HL-60 (cell line): ENCODE results near the gene ZSWIM3.

Source experiments
- DNase-seq, 2 experiments: peaks; one replicate each; pipeline ENCODE4 v3.0.0-alpha.2; 2010 to 2020; ENCODE audit warnings: low read depth in 1 of 2, low spot score in 1 of 2
- H3K27ac ChIP-seq: fragments of 250-450 bp; sonication (Bioruptor Pico); replicated peaks from 2 replicates; pipeline ENCODE4 v1.5.1; 2020; ENCODE audit warnings: mild to moderate bottlenecking, moderate library complexity
- H3K27me3 ChIP-seq: fragments of 250-450 bp; sonication (Bioruptor Pico); 2 replicates; pipeline ENCODE4 v1.5.1; 2021; ENCODE audit warnings: mild to moderate bottlenecking, moderate library complexity; ENCODE audit not compliant: insufficient read depth, poor library complexity, severe bottlenecking
- H3K4me3 ChIP-seq: replicated peaks from 2 replicates; pipeline ENCODE4 v1.5.1; 2011; ENCODE audit warnings: mild to moderate bottlenecking, control low read depth, low read length; ENCODE audit not compliant: insufficient read depth
- GABPA ChIP-seq: IDR thresholded peaks from 2 replicates; pipeline ENCODE4 v1.6.1; 2012; ENCODE audit warnings: low read depth
- POLR2AphosphoS5 ChIP-seq: IDR thresholded peaks from 2 replicates; pipeline ENCODE4 v1.6.1; 2012; ENCODE audit warnings: low read depth
- REST ChIP-seq: IDR thresholded peaks from 2 replicates; pipeline ENCODE4 v1.6.1; 2012; ENCODE audit warnings: low read depth; ENCODE audit not compliant: insufficient replicate concordance
- SPI1 ChIP-seq: IDR thresholded peaks from 2 replicates; pipeline ENCODE4 v1.6.1; 2012; ENCODE audit warnings: low read depth, mild to moderate bottlenecking, borderline replicate concordance
- TF ChIP-seq, protein P1 (sequence below): IDR thresholded peaks from one replicate; pipeline ENCODE4 v1.5.1; 2011; ENCODE audit warnings: low read length, control low read depth, inconsistent platforms; ENCODE audit not compliant: insufficient read depth

Gene ZSWIM3

DNA sequence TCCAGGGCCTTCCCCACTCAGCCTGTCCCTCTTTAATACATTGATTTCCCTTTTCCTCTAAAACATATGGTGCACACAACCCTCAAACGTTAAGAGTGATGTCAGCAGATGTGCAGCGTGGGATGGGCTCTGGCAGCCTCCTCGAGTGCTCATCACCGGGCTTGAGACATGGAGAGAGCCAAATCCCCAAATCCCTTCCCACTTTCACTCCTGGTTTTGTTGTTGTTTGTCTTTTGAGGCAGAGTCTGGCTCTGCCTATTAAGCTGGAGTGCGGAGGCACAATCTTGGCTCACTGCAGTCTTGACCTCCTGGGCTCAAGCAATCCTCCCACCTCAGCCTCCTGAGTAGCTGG is 60.4 kb downstream of the ZSWIM3 start:
- Histone ChIP-seq H3K27me3 (no peaks in the 10 kb centered on the region), H3K4me3 (no peak overlapping the region), H3K27ac (no peak overlapping the region)
- TF ChIP-seq SPI1 (no peak), REST (no peak), POLR2AphosphoS5 (no peak)
- TF ChIP-seq, protein P1, sequence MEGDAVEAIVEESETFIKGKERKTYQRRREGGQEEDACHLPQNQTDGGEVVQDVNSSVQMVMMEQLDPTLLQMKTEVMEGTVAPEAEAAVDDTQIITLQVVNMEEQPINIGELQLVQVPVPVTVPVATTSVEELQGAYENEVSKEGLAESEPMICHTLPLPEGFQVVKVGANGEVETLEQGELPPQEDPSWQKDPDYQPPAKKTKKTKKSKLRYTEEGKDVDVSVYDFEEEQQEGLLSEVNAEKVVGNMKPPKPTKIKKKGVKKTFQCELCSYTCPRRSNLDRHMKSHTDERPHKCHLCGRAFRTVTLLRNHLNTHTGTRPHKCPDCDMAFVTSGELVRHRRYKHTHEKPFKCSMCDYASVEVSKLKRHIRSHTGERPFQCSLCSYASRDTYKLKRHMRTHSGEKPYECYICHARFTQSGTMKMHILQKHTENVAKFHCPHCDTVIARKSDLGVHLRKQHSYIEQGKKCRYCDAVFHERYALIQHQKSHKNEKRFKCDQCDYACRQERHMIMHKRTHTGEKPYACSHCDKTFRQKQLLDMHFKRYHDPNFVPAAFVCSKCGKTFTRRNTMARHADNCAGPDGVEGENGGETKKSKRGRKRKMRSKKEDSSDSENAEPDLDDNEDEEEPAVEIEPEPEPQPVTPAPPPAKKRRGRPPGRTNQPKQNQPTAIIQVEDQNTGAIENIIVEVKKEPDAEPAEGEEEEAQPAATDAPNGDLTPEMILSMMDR, result no peak
- no peak for DNase-seq

GRCh38 chr20:45918182-45918737 is 60.8 kb downstream of the ZSWIM3 start:
- Histone ChIP-seq H3K27me3 (no peaks in the 10 kb centered on the region), H3K4me3 (no peak overlapping the region), H3K27ac (no peak overlapping the region)
- TF ChIP-seq REST, result no peak
- TF ChIP-seq, protein P1, result no peak
- TF ChIP-seq SPI1, result no peak
- TF ChIP-seq POLR2AphosphoS5, result no peak
- TF ChIP-seq GABPA, result no peak
- no peak for DNase-seq

DNA sequence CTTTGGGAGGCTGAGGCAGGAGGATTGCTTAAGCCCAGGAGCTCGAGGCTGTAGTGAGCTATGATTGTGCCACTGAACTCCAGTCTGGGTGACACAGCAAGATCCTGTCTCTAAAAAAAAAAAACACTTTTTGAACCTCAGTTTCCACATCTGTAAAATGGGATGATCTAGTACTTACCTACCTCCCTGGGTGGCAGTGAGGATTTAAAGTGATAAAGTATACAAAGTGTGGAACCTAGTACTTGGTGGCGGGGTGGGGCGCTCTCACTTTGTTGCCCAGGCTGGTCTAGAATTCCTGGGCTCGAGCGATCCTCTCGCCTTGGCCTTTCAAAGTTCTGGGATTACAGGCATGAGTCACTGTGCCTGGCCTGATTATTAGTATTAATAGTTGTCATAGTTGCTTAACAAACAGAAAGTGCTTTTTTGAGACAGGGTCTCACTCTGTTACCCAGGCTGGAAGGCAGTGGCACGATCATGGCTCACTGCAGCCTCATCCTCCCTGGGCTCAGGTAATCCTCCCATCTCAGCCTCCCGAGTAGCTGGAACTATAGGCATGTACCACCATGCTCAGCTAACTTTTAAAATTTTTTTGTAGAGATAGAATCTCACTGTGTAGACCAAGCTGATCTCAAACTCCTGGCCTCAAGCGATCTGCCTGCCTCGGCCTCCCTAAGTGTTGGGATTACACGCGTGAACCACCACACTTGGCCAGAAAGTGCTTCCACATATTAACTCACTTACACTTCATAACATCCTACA is 61.5 kb downstream of the ZSWIM3 start:
- H3K4me3 ChIP-seq, result no peak overlapping the region
- H3K27ac ChIP-seq, result no peak overlapping the region
- TF ChIP-seq SPI1 (no peak), GABPA (no peak), POLR2AphosphoS5 (no peak), REST (no peak)
- TF ChIP-seq, protein P1, result no peak

More for the DNA sequence above, 61.5 kb downstream of the ZSWIM3 start:
- no peak for DNase-seq
- no peaks in the 10 kb centered on the region for H3K27me3 ChIP-seq
